NK-92 (cell line): ENCODE data around the gene RPS6KA2.

Experiments used
- DNase-seq: peaks from one replicate; lab custom pipeline; 2025; ENCODE audit not compliant: unreplicated experiment; lab: John Stamatoyannopoulos, UW

RPS6KA2 gene

GRCh38 chr6:166471797-166472260 lies 155.2 kb downstream of the RPS6KA2 start:
- no peak for DNase-seq

- no peak for DNase-seq
Measured at GRCh38 chr6:166470863-166471410, 156.1 kb downstream of the RPS6KA2 start.

- DNase-seq, result no peak
Measured at GRCh38 chr6:166470029-166470862, 156.8 kb downstream of the RPS6KA2 start.

GRCh38 chr6:166469426-166469961 lies 157.6 kb downstream of the RPS6KA2 start:
- DNase-seq, result no peak

- DNase-seq, result no peak
Measured at GRCh38 chr6:166467436-166468000, 159.5 kb downstream of the RPS6KA2 start.

- no peak for DNase-seq
Measured at GRCh38 chr6:166466178-166467122, 160.6 kb downstream of the RPS6KA2 start.

GRCh38 chr6:166465671-166466087 lies 161.4 kb downstream of the RPS6KA2 start:
- no peak for DNase-seq

- no peak for DNase-seq
Measured at GRCh38 chr6:166465003-166465399, 162.1 kb downstream of the RPS6KA2 start.

- DNase-seq, result no peak
Measured at GRCh38 chr6:166464068-166465002, 162.7 kb downstream of the RPS6KA2 start.

- no peak for DNase-seq
Measured at GRCh38 chr6:166463359-166464067, 163.5 kb downstream of the RPS6KA2 start.

GRCh38 chr6:166462461-166463135 lies 164.5 kb downstream of the RPS6KA2 start:
- no peak for DNase-seq

GRCh38 chr6:166461821-166462460 lies 165.1 kb downstream of the RPS6KA2 start:
- DNase-seq, result no peak

GRCh38 chr6:166460473-166461437 lies 166.3 kb downstream of the RPS6KA2 start:
- DNase-seq, result no peak

GRCh38 chr6:166459906-166460305 lies 167.1 kb downstream of the RPS6KA2 start:
- no peak for DNase-seq

GRCh38 chr6:166459272-166459671 lies 167.8 kb downstream of the RPS6KA2 start:
- DNase-seq, result no peak

GRCh38 chr6:166456395-166457156 lies 170.5 kb downstream of the RPS6KA2 start:
- DNase-seq, result no peak
